Endothelial cell of umbilical vein (primary cell): ENCODE results near the gene ADAM33. TPM values are rescaled to one million over a fixed set of nuclear protein-coding genes. Genes with fewer than 3 reads are reported as not detected.

Source experiments
- BruUV-seq: library from RNA; stranded (reverse); fragments of 400-500 nt; replicated peaks from 2 replicates; lab custom pipeline; 2021; lab: Mats Ljungman, UMichigan
- CTCF ChIA-PET: fragments of 300-600, 350-600 bp; sonication (Branson Sonifier 250); formaldehyde crosslinking; loops from one replicate; lab custom pipeline; 2021; ENCODE audit warnings: antibody characterized with exemption, inconsistent platforms; lab: Charles Lee
- POLR2A ChIA-PET: fragments of 300-600, 350-600 bp; sonication (Branson Sonifier 250); formaldehyde crosslinking; loops from one replicate; lab custom pipeline; 2021; ENCODE audit warnings: antibody characterized with exemption, inconsistent platforms; lab: Charles Lee
- DNase-seq: peaks from one replicate; pipeline ENCODE4 v3.0.0-alpha.2; 2011; ENCODE audit warnings: low read depth, low spot score
- FAIRE-seq: peaks from 2 replicates; lab custom pipeline; 2011; peaks lifted over from hg19 to GRCh38; lab: Jason Lieb, UNC
- H2AFZ ChIP-seq: 2 replicates; pipeline ENCODE4 v1.6.0; 2012; ENCODE audit warnings: low read depth, low read length, control low read depth, inconsistent platforms
- H3K27ac ChIP-seq: 2 replicates; pipeline ENCODE4 v1.5.1; 2011; ENCODE audit warnings: low read depth, mild to moderate bottlenecking, control low read depth, low read length, moderate library complexity; ENCODE audit not compliant: insufficient read depth
- H3K27me3 ChIP-seq, 2 experiments: 2 replicates each; pipeline versions ENCODE4 v1.6.0 to v1.6.1; 2011; ENCODE audit warnings: low read length in 2 of 2, mixed read lengths in 1 of 2; ENCODE audit not compliant: control insufficient read depth in 2 of 2, insufficient read depth in 2 of 2
- H3K36me3 ChIP-seq, 2 experiments: 2 replicates in 1 of 2; 3 replicates in 1 of 2; pipeline ENCODE4 v1.5.1; 2011; ENCODE audit warnings: low read length in 2 of 2, mild to moderate bottlenecking in 1 of 2, moderate library complexity in 1 of 2; ENCODE audit not compliant: control insufficient read depth in 2 of 2, insufficient read depth in 2 of 2; ENCODE audit errors: extremely low read depth in 1 of 2
- H3K4me1 ChIP-seq: 3 replicates; pipeline ENCODE4 v1.5.1; 2011; ENCODE audit warnings: mild to moderate bottlenecking, low read length; ENCODE audit not compliant: control insufficient read depth, insufficient read depth; ENCODE audit errors: extremely low read depth
- H3K4me2 ChIP-seq: 2 replicates; pipeline ENCODE4 v1.6.1; 2011; ENCODE audit warnings: low read length, control low read depth, mixed read lengths; ENCODE audit not compliant: insufficient read depth
- H3K4me3 ChIP-seq, 3 experiments: fragments of 200-600 bp in 1 of 3; sonication (generic), shearing (Covaris generic) in 1 of 3; replicated peaks in 1 of 3; 2 replicates each; pipeline ENCODE4 v1.5.1; 2011 to 2016; ENCODE audit warnings: control low read depth in 3 of 3, low read length in 3 of 3, mild to moderate bottlenecking in 2 of 3, inconsistent platforms in 1 of 3, low read depth in 1 of 3, moderate library complexity in 1 of 3; ENCODE audit not compliant: insufficient read depth in 1 of 3
- H3K79me2 ChIP-seq: 2 replicates; pipeline ENCODE4 v1.6.0; 2012; ENCODE audit warnings: low read length, inconsistent platforms; ENCODE audit not compliant: control insufficient read depth, insufficient read depth
- H3K9ac ChIP-seq: replicated peaks from 2 replicates; pipeline ENCODE3; 2011; ENCODE audit warnings: low read length, control low read depth; ENCODE audit not compliant: insufficient read depth; ENCODE audit errors: extremely low read depth
- H3K9me1 ChIP-seq: replicated peaks from 3 replicates; pipeline ENCODE4 v1.6.0; 2011; ENCODE audit warnings: mild to moderate bottlenecking, low read length; ENCODE audit not compliant: control insufficient read depth, insufficient read depth; ENCODE audit errors: extremely low read depth
- H3K9me3 ChIP-seq: replicated peaks from 2 replicates; pipeline ENCODE4 v1.5.1; 2012; ENCODE audit warnings: low read length, inconsistent platforms; ENCODE audit not compliant: control insufficient read depth, insufficient read depth
- H4K20me1 ChIP-seq: replicated peaks from 2 replicates; pipeline ENCODE3; 2011; ENCODE audit warnings: mild to moderate bottlenecking, low read length; ENCODE audit not compliant: control insufficient read depth, insufficient read depth; ENCODE audit errors: extremely low read depth
- CTCF ChIP-seq, 2 donors: IDR thresholded peaks; 1 replicate in 1 of 2; 2 replicates in 1 of 2; pipeline ENCODE4 v1.5.1; 2011; ENCODE audit warnings: low read length in 2 of 2, mild to moderate bottlenecking in 2 of 2, moderate library complexity in 2 of 2, control low read depth in 1 of 2, inconsistent platforms in 1 of 2, low read depth in 1 of 2; ENCODE audit not compliant: insufficient read depth in 1 of 2; ENCODE audit errors: extremely low read depth in 1 of 2
- EZH2 ChIP-seq: IDR thresholded peaks from 2 replicates; pipeline ENCODE4 v1.6.1; 2012; ENCODE audit warnings: borderline replicate concordance, low read depth, mild to moderate bottlenecking, moderate library complexity, low read length, inconsistent platforms; ENCODE audit not compliant: severe bottlenecking
- FOS ChIP-seq: IDR thresholded peaks from 2 replicates; pipeline ENCODE4 v1.6.1; 2011; ENCODE audit warnings: mild to moderate bottlenecking, low read length, moderate library complexity, borderline replicate concordance; ENCODE audit not compliant: insufficient read depth
- GATA2 ChIP-seq: IDR thresholded peaks from 2 replicates; pipeline ENCODE4 v1.7.0; 2011; ENCODE audit warnings: low read depth, mild to moderate bottlenecking, moderate library complexity, mixed read lengths, low read length; ENCODE audit not compliant: insufficient read length, insufficient read depth
- JUN ChIP-seq: IDR thresholded peaks from 2 replicates; pipeline ENCODE4 v1.6.1; 2011; ENCODE audit warnings: borderline replicate concordance, low read depth; ENCODE audit not compliant: insufficient read length, insufficient read depth
- MYC ChIP-seq: IDR thresholded peaks from one replicate; pipeline ENCODE4 v1.6.1; 2011; ENCODE audit warnings: mild to moderate bottlenecking, low read depth, low read length
- POLR2A ChIP-seq: IDR thresholded peaks from 2 replicates; pipeline ENCODE4 v1.6.1; 2012; ENCODE audit warnings: low read depth, mild to moderate bottlenecking, control low read depth, low read length
- POLR2AphosphoS5 ChIP-seq: IDR thresholded peaks from 2 replicates; pipeline ENCODE4 v1.6.1; 2012; ENCODE audit warnings: low read depth, mild to moderate bottlenecking, control low read depth, low read length, moderate library complexity; ENCODE audit not compliant: insufficient read depth
- dilution Hi-C: fragments of 300-500 bp; cut with MboI; formaldehyde crosslinking; loops from one replicate; pipeline ENCODE4 v1.15.0; 2019; ENCODE audit warnings: low sequenced_read_pairs; ENCODE audit not compliant: extremely low pct_ligation_motif_present
- intact Hi-C: fragments of 100-400 bp; cut with micrococcal nuclease; formaldehyde crosslinking; loops from one replicate; pipeline ENCODE4 v1.10.0; 2022
- polyA plus RNA-seq, 4 experiments: library from polyadenylated mRNA; depleted of rRNA in 3 of 4; stranded (reverse) in 3 of 4; unstranded in 1 of 4; fragments of >200 nt; gene quantifications; 2 replicates each; pipeline versions ENCODE4 v1.2.1 to v1.2.3, GENCODE V29; 2011 to 2012; ENCODE audit warnings: missing spikeins in 1 of 4
- total RNA-seq: library from RNA; stranded (reverse); gene quantifications from 2 replicates; pipeline ENCODE4 v1.2.3, GENCODE V29; 2021
- TF ChIP-seq, protein P1 (sequence below): IDR thresholded peaks from 2 replicates; pipeline ENCODE4 v1.6.1; 2011; ENCODE audit not compliant: insufficient read depth, insufficient read length

Gene ADAM33
- total and polyA plus RNA-seq, 2 donors (not counting 3 experiments of a cell fraction or from before 2014, with no cell fraction given), result 0.06 to 0.18 TPM

DNA sequence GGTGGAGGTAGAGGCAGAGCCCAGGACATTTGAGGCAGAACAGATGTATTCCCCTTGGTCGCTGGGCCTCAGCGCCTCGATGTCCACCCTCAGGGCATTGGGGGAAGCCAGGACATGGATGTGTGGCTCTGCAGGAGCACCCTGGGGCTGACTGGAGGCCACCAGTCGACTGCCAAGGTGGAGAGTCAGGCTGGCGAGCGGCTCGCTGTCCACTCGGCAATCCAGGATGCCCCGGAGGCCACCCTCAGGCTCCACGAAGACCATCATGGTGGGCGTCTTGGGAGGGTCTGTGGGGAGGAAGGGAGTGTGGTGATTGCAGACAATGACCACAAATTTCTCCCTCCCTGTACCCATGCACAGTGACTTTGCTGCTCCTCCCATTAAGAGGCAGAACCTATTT lies 8.2 kb upstream of the ADAM33 start:
- Histone ChIP-seq H2AFZ (no peak overlapping the region), H3K79me2 (no peaks in the 10 kb centered on the region), H3K27ac (no peak overlapping the region), H3K9ac (no peak overlapping the region), H3K4me2 (no peak overlapping the region), H3K9me3 (no peaks in the 10 kb centered on the region), H3K9me1 (no peaks in the 10 kb centered on the region), H3K4me3 (no peak overlapping the region), H3K36me3 (no peaks in the 10 kb centered on the region), H3K27me3 (peaks cover 14 to 16% of the 10 kb centered on the region in 2 experiments), H3K4me1 (no peaks in the 10 kb centered on the region), H4K20me1 (no peaks in the 10 kb centered on the region)
- DNase-seq (no peak), FAIRE-seq (no peak)
- no TSS peak for BruUV-seq
- CTCF ChIA-PET, result interaction anchor here (1.6 to 12.6 kb wide), 4 partner anchors 7 to 19 kb away, joined by 3 to 112 read pairs (median 23); no protein-coding TSS in a partner anchor
- intact Hi-C loops, result no loop called here
- dilution Hi-C loops, result no loop called here
- POLR2A ChIA-PET, result no interaction called here
- TF ChIP-seq CTCF (IDR thresholded peaks at IDR 0.05; ENCODE audit: extremely low read depth in 1 of 2, insufficient read depth in 1 of 2, low read depth in 1 of 2, low read length in 2 of 2) (no peak), POLR2A (no peak), FOS (no peak), EZH2 (no peak), JUN (no peak), POLR2AphosphoS5 (no peak), MYC (no peak), GATA2 (no peak)
- TF ChIP-seq, protein P1, sequence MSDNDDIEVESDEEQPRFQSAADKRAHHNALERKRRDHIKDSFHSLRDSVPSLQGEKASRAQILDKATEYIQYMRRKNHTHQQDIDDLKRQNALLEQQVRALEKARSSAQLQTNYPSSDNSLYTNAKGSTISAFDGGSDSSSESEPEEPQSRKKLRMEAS, result no peak
